ENCODE data around the gene NPIPA3. TPM values are rescaled to one million over a fixed set of nuclear protein-coding genes. Genes with fewer than 3 reads are reported as not detected.
"Not testable (repeated sequence)": the region's sequence is repeated elsewhere in the genome, so short reads cannot be mapped to it uniquely, and the experiment has no call there.

The NPIPA3 gene
- polyA plus RNA-seq, 1 donor (not counting 4 experiments of a cell fraction or from before 2014, with no cell fraction given) = 1.2 TPM

GRCh38 chr16:14678748-14679497 lies 24.3 kb upstream of the NPIPA3 start:
- FAIRE-seq (no peak), DNase-seq (ENCODE audit: low read depth, low spot score) (no peak)
- Histone ChIP-seq H4K20me1 (ENCODE audit: control insufficient read depth, extremely low read depth, insufficient read depth, low read length) (no peaks in the 10 kb centered on the region), H3K27me3 (ENCODE audit: control insufficient read depth, extremely low read depth, insufficient read depth, low read length) (no peaks in the 10 kb centered on the region), H3K9me3 (ENCODE audit: control insufficient read depth, low read depth, low read length) (no peaks in the 10 kb centered on the region), H3K4me3 (ENCODE audit: control insufficient read depth in 2 of 3, extremely low read depth in 1 of 3, insufficient read depth in 2 of 3, low read depth in 1 of 3, low read length in 3 of 3) (no peak overlapping the region), H3K9me1 (ENCODE audit: control insufficient read depth, extremely low read depth, insufficient read depth, low read length) (no peaks in the 10 kb centered on the region), H2AFZ (ENCODE audit: control insufficient read depth, low read length) (no peak overlapping the region), H3K9ac (ENCODE audit: control insufficient read depth, extremely low read depth, insufficient read depth, low read length) (no peak overlapping the region), H3K4me1 (ENCODE audit: control insufficient read depth, extremely low read depth, insufficient read depth, low read length) (no peaks in the 10 kb centered on the region), H3K27ac (ENCODE audit: control insufficient read depth, insufficient read depth, low read length) (no peak overlapping the region), H3K36me3 (ENCODE audit: control insufficient read depth in 2 of 2, extremely low read depth in 1 of 2, insufficient read depth in 2 of 2, low read length in 2 of 2) (no peaks in the 10 kb centered on the region), H3K79me2 (ENCODE audit: control insufficient read depth, insufficient read depth, low read length) (no peaks in the 10 kb centered on the region), H3K4me2 (ENCODE audit: control insufficient read depth, extremely low read depth, insufficient read depth, low read depth, low read length) (no peak overlapping the region)
- dilution Hi-C loops (cut with MboI; ENCODE audit: extremely low pct_ligation_motif_present, low sequenced_read_pairs) = no loop called here
- TF ChIP-seq CTCF (optimal IDR thresholded peaks at IDR 0.05 in 1 of 3, IDR thresholded peaks at IDR 0.05 in 1 of 3, conservative IDR thresholded peaks at IDR 0.05 in 1 of 3; ENCODE audit: extremely low read depth in 1 of 3, insufficient read depth in 2 of 3, low read length in 3 of 3) (no peak), EZH2 (IDR thresholded peaks at IDR 0.05; ENCODE audit: low read length) (no peak)

- H3K36me3 ChIP-seq (ENCODE audit: control insufficient read depth in 2 of 2, extremely low read depth in 1 of 2, insufficient read depth in 2 of 2, low read length in 2 of 2); FAIRE-seq; H3K9me1 ChIP-seq (ENCODE audit: control insufficient read depth, extremely low read depth, insufficient read depth, low read length); DNase-seq (ENCODE audit: low read depth, low spot score); H3K27ac ChIP-seq (ENCODE audit: control insufficient read depth, insufficient read depth, low read length); H2AFZ ChIP-seq (ENCODE audit: control insufficient read depth, low read length); H3K79me2 ChIP-seq (ENCODE audit: control insufficient read depth, insufficient read depth, low read length); H3K4me3 ChIP-seq (ENCODE audit: control insufficient read depth in 2 of 3, extremely low read depth in 1 of 3, insufficient read depth in 2 of 3, low read depth in 1 of 3, low read length in 3 of 3); H3K27me3 ChIP-seq (ENCODE audit: control insufficient read depth, extremely low read depth, insufficient read depth, low read length); dilution Hi-C loops (cut with MboI; ENCODE audit: extremely low pct_ligation_motif_present, low sequenced_read_pairs); H3K9ac ChIP-seq (ENCODE audit: control insufficient read depth, extremely low read depth, insufficient read depth, low read length); H3K4me2 ChIP-seq (ENCODE audit: control insufficient read depth, extremely low read depth, insufficient read depth, low read depth, low read length); H3K4me1 ChIP-seq (ENCODE audit: control insufficient read depth, extremely low read depth, insufficient read depth, low read length); H3K9me3 ChIP-seq (ENCODE audit: control insufficient read depth, low read depth, low read length); H4K20me1 ChIP-seq (ENCODE audit: control insufficient read depth, extremely low read depth, insufficient read depth, low read length): not testable (repeated sequence)
Measured at GRCh38 chr16:14680396-14680795, 22.8 kb upstream of the NPIPA3 start.

DNA sequence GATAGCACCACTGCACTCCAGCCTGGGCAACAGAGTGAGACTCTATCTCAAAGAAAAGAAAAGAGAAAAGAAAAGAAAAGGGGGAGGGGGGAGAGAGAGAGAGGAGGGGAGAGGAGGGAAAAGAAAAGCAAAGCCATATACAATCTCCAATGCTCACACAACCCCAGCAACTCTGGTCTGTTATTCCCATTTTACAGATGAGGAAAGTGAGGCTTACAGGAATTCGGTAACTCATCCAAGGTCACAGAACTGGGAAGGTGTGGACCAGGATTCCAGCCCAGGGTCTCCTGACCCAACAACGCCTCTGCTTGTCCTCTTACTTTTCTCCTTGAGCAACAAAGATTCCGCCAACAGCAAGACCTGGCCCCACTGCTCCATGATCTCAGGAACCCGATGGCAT lies 22.1 kb upstream of the NPIPA3 start:
- H4K20me1 ChIP-seq (ENCODE audit: control insufficient read depth, extremely low read depth, insufficient read depth, low read length) = no peaks in the 10 kb centered on the region
- no peak for TF ChIP-seq CTCF (optimal IDR thresholded peaks at IDR 0.05 in 1 of 3, IDR thresholded peaks at IDR 0.05 in 1 of 3, conservative IDR thresholded peaks at IDR 0.05 in 1 of 3; ENCODE audit: extremely low read depth in 1 of 3, insufficient read depth in 2 of 3, low read length in 3 of 3)
- TF ChIP-seq EZH2 (IDR thresholded peaks at IDR 0.05; ENCODE audit: low read length) = no peak
- no peaks in the 10 kb centered on the region for H3K9me1 ChIP-seq (ENCODE audit: control insufficient read depth, extremely low read depth, insufficient read depth, low read length)
- DNase-seq (ENCODE audit: low read depth, low spot score) (no peak), FAIRE-seq (no peak)
- H2AFZ ChIP-seq (ENCODE audit: control insufficient read depth, low read length) = no peak overlapping the region
- no peak overlapping the region for H3K4me2 ChIP-seq (ENCODE audit: control insufficient read depth, extremely low read depth, insufficient read depth, low read depth, low read length)
- H3K9me3 ChIP-seq (ENCODE audit: control insufficient read depth, low read depth, low read length) = no peaks in the 10 kb centered on the region
- H3K79me2 ChIP-seq (ENCODE audit: control insufficient read depth, insufficient read depth, low read length) = no peaks in the 10 kb centered on the region
- no peaks in the 10 kb centered on the region for H3K27me3 ChIP-seq (ENCODE audit: control insufficient read depth, extremely low read depth, insufficient read depth, low read length)
- dilution Hi-C loops (cut with MboI; ENCODE audit: extremely low pct_ligation_motif_present, low sequenced_read_pairs) = no loop called here
- no peak overlapping the region for H3K9ac ChIP-seq (ENCODE audit: control insufficient read depth, extremely low read depth, insufficient read depth, low read length)
- H3K36me3 ChIP-seq (ENCODE audit: control insufficient read depth in 2 of 2, extremely low read depth in 1 of 2, insufficient read depth in 2 of 2, low read length in 2 of 2) = no peaks in the 10 kb centered on the region
- no peaks in the 10 kb centered on the region for H3K4me1 ChIP-seq (ENCODE audit: control insufficient read depth, extremely low read depth, insufficient read depth, low read length)
- no peak overlapping the region for H3K27ac ChIP-seq (ENCODE audit: control insufficient read depth, insufficient read depth, low read length)
- H3K4me3 ChIP-seq (ENCODE audit: control insufficient read depth in 2 of 3, extremely low read depth in 1 of 3, insufficient read depth in 2 of 3, low read depth in 1 of 3, low read length in 3 of 3) = no peak overlapping the region

Data from keratinocyte (primary cell).